GM23338 (cell line): ENCODE data around the gene SLC23A2. TPM values are rescaled to one million over a fixed set of nuclear protein-coding genes. Genes with fewer than 3 reads are reported as not detected.

Experiments used
- ATAC-seq: fragments of 200-7000 bp; cut with Tn5 transposase; 3 replicates; pipeline ENCODE4 v1.9.1; 2020
- DNase-seq: peaks from one replicate; pipeline ENCODE4 v3.0.0-alpha.2; 2015; ENCODE audit warnings: low spot score
- H2AFZ ChIP-seq: fragments of 200-600 bp; sonication (generic); 2 replicates; pipeline ENCODE4 v1.8.0; 2016; ENCODE audit warnings: antibody characterized with exemption, mild to moderate bottlenecking, moderate library complexity
- H3F3A ChIP-seq: fragments of 200-600 bp; sonication (generic); replicated peaks from 2 replicates; pipeline ENCODE4 v1.8.0; 2017; ENCODE audit warnings: antibody characterized with exemption, mixed run types, low read depth
- H3K27ac ChIP-seq: fragments of 200-600 bp; sonication (generic); 2 replicates; pipeline ENCODE4 v1.6.1; 2016; ENCODE audit warnings: low read depth
- H3K27me3 ChIP-seq: fragments of 200-600 bp; sonication (generic); 2 replicates; pipeline ENCODE4 v1.8.0; 2016; ENCODE audit warnings: mild to moderate bottlenecking, mixed run types, moderate library complexity; ENCODE audit not compliant: insufficient read depth
- H3K36me3 ChIP-seq: fragments of 200-600 bp; sonication (generic); 2 replicates; pipeline ENCODE4 v1.8.0; 2016; ENCODE audit warnings: mild to moderate bottlenecking; ENCODE audit not compliant: insufficient read depth
- H3K4me1 ChIP-seq: fragments of 200-600 bp; sonication (generic); 2 replicates; pipeline ENCODE4 v1.8.0; 2016; ENCODE audit warnings: mild to moderate bottlenecking, moderate library complexity; ENCODE audit not compliant: insufficient read depth
- H3K4me2 ChIP-seq: fragments of 200-600 bp; sonication (generic); 2 replicates; pipeline ENCODE4 v1.7.1; 2017; ENCODE audit warnings: mixed run types
- H3K4me3 ChIP-seq: fragments of 200-600 bp; sonication (generic); 2 replicates; pipeline ENCODE4 v1.6.1; 2016; ENCODE audit warnings: mixed run types
- H3K79me2 ChIP-seq: fragments of 200-600 bp; sonication (generic); replicated peaks from 2 replicates; pipeline ENCODE4 v1.8.0; 2017; ENCODE audit warnings: mild to moderate bottlenecking; ENCODE audit not compliant: insufficient read depth
- H3K9me2 ChIP-seq: fragments of 200-600 bp; sonication (generic); 2 replicates; pipeline ENCODE4 v1.8.0; 2017; ENCODE audit not compliant: insufficient read depth
- H4K20me1 ChIP-seq: fragments of 200-600 bp; sonication (generic); replicated peaks from 2 replicates; pipeline ENCODE4 v1.8.0; 2017; ENCODE audit warnings: mild to moderate bottlenecking; ENCODE audit not compliant: insufficient read depth
- H3K27ac Mint-ChIP-seq: 2 replicates; pipeline ENCODE4 v1.8.0; 2020; ENCODE audit warnings: inconsistent platforms, mild to moderate bottlenecking, moderate library complexity, mixed read lengths
- H3K27me3 Mint-ChIP-seq: 3 replicates; pipeline ENCODE4 v1.8.0; 2022; ENCODE audit warnings: low read depth, mild to moderate bottlenecking, moderate library complexity, mixed read lengths, inconsistent platforms; ENCODE audit not compliant: insufficient read depth, poor library complexity
- H3K36me3 Mint-ChIP-seq: 3 replicates; pipeline ENCODE4 v1.8.0; 2021; ENCODE audit warnings: low read depth, mild to moderate bottlenecking, inconsistent platforms, moderate library complexity, mixed read lengths
- H3K4me1 Mint-ChIP-seq: 3 replicates; pipeline ENCODE4 v1.8.0; 2020; ENCODE audit warnings: mild to moderate bottlenecking, inconsistent platforms, mixed read lengths
- H3K4me3 Mint-ChIP-seq: 3 replicates; pipeline ENCODE4 v1.8.0; 2021; ENCODE audit warnings: moderate library complexity, mild to moderate bottlenecking, inconsistent platforms, mixed read lengths
- H3K9me3 Mint-ChIP-seq: 3 replicates; pipeline ENCODE4 v1.8.0; 2020; ENCODE audit warnings: moderate library complexity, mild to moderate bottlenecking, inconsistent platforms, mixed read lengths
- CREB1 ChIP-seq: fragments of 250-450 bp; sonication (Bioruptor Pico); IDR thresholded peaks from 2 replicates; pipeline ENCODE4 v1.5.0; 2020; ENCODE audit warnings: low read depth, mild to moderate bottlenecking, moderate library complexity
- EZH2 ChIP-seq: fragments of 200-600 bp; sonication (generic); IDR thresholded peaks from one replicate; pipeline ENCODE4 v1.8.0; 2017; ENCODE audit warnings: antibody characterized with exemption, mild to moderate bottlenecking, low read depth; ENCODE audit not compliant: unreplicated experiment
- EZH2phosphoT487 ChIP-seq: fragments of 200-600 bp; sonication (generic); IDR thresholded peaks from one replicate; pipeline ENCODE4 v1.8.1; 2018; ENCODE audit warnings: antibody characterized with exemption; ENCODE audit not compliant: unreplicated experiment
- JUNB ChIP-seq: IDR thresholded peaks from one replicate; pipeline ENCODE4 v1.6.1; 2016; ENCODE audit warnings: antibody characterized with exemption; ENCODE audit not compliant: unreplicated experiment
- POLR2AphosphoS5 ChIP-seq: IDR thresholded peaks from 2 replicates; pipeline ENCODE4 v1.6.1; 2016; ENCODE audit warnings: antibody characterized with exemption, low read depth
- REST ChIP-seq: IDR thresholded peaks from one replicate; pipeline ENCODE4 v1.6.1; 2018; ENCODE audit warnings: antibody characterized with exemption; ENCODE audit not compliant: unreplicated experiment
- ZNF331 ChIP-seq: fragments of 250-450 bp; sonication (Bioruptor Pico); IDR thresholded peaks from 2 replicates; pipeline ENCODE4 v1.5.0; 2020; ENCODE audit warnings: low read depth, mild to moderate bottlenecking, moderate library complexity
- ZNF462 ChIP-seq: fragments of 250-450 bp; sonication (Bioruptor Pico); IDR thresholded peaks from 2 replicates; pipeline ENCODE4 v1.5.0; 2020; ENCODE audit warnings: mild to moderate bottlenecking, moderate library complexity
- polyA plus RNA-seq: library from polyadenylated mRNA; unstranded; fragments of >200 nt; fragmentation: Nextera tagmentation; extraction: Ambion mirVana; gene quantifications from 2 replicates; pipeline ENCODE4 v1.2.1, GENCODE V29; 2016
- total RNA-seq: library from RNA; depleted of rRNA; stranded (reverse); fragments of >200 nt; shearing (Covaris generic); gene quantifications from 2 replicates; pipeline ENCODE4 v1.2.3, GENCODE V29; 2014

Gene SLC23A2
- total and polyA plus RNA-seq, 2 experiments from 2014 or later = 4.4 to 20.2 TPM

GRCh38 chr20:4820806-4821518 is 180.3 kb downstream of the SLC23A2 start:
- DNase-seq (no peak), ATAC-seq (no peak)
- Histone ChIP-seq H3K27me3 (peaks cover 19% of the 10 kb centered on the region), H3K79me2 (peaks cover 5% of the 10 kb centered on the region; the same call in 1 of the 2 replicates), H3K4me3 (no peak overlapping the region), H3F3A (0 out of 2 replicates have a peak, but pooled peaks cover 5% of the 10 kb centered on the region), H2AFZ (no peak overlapping the region), H3K9me2 (0 out of 2 replicates have a peak, but pooled peaks cover 4% of the 10 kb centered on the region), H3K4me2 (no peak overlapping the region), H3K27ac (no peak overlapping the region), H4K20me1 (peaks cover 7% of the 10 kb centered on the region; the same call in 1 of the 2 replicates), H3K4me1 (peaks cover 16% of the 10 kb centered on the region), H3K36me3 (no peaks in the 10 kb centered on the region)
- TF ChIP-seq ZNF462 (CRISPR knock-in tag) = no peak
- no peak for TF ChIP-seq EZH2
- no peak for TF ChIP-seq ZNF331 (CRISPR knock-in tag)
- no peak for TF ChIP-seq POLR2AphosphoS5
- TF ChIP-seq EZH2phosphoT487 = no peak
- no peak for TF ChIP-seq REST
- no peak for TF ChIP-seq CREB1 (CRISPR knock-in tag)
- TF ChIP-seq JUNB = no peak
- Mint-ChIP-seq H3K4me3 (no peak overlapping the region), H3K9me3 (no peaks in the 10 kb centered on the region; the same call in 2 of the 3 replicates), H3K27me3 (peaks cover 12% of the 10 kb centered on the region), H3K4me1 (peaks cover 19% of the 10 kb centered on the region), H3K36me3 (peaks cover 8% of the 10 kb centered on the region), H3K27ac (no peak overlapping the region)
